AG09319 (cell line): ENCODE data around the gene ZPBP2.

Experiments
- DNase-seq: peaks from one replicate; pipeline ENCODE4 v3.0.0-alpha.2; 2010; ENCODE audit warnings: low read depth; ENCODE audit errors: extremely low read depth
- TF ChIP-seq, protein P1 (sequence below): IDR thresholded peaks from 2 replicates; pipeline ENCODE4 v1.5.1; 2011; ENCODE audit warnings: low read depth, mild to moderate bottlenecking, inconsistent platforms, low read length, moderate library complexity

The ZPBP2 gene

DNA sequence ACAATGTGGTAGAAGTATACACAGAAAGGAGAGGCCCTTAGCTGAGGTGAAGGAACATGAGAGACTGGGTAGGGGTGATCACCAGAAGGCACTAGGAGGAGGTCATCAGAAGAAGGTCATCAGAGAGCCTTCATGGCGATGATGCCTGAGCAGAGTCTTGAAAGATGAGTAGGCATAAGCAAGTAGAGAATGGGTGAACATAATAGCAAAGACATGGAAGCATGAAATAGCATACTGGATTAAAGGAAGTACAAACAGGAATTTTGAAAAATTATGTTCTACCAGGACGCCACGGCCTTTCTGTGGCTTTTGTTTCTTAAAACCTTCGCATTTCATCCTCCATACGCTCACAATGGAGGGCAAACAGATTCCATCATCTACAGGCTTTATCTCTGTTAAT, 6.8 kb upstream of the ZPBP2 start:
- no peak for DNase-seq
- TF ChIP-seq, protein P1, sequence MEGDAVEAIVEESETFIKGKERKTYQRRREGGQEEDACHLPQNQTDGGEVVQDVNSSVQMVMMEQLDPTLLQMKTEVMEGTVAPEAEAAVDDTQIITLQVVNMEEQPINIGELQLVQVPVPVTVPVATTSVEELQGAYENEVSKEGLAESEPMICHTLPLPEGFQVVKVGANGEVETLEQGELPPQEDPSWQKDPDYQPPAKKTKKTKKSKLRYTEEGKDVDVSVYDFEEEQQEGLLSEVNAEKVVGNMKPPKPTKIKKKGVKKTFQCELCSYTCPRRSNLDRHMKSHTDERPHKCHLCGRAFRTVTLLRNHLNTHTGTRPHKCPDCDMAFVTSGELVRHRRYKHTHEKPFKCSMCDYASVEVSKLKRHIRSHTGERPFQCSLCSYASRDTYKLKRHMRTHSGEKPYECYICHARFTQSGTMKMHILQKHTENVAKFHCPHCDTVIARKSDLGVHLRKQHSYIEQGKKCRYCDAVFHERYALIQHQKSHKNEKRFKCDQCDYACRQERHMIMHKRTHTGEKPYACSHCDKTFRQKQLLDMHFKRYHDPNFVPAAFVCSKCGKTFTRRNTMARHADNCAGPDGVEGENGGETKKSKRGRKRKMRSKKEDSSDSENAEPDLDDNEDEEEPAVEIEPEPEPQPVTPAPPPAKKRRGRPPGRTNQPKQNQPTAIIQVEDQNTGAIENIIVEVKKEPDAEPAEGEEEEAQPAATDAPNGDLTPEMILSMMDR: no peak

DNA sequence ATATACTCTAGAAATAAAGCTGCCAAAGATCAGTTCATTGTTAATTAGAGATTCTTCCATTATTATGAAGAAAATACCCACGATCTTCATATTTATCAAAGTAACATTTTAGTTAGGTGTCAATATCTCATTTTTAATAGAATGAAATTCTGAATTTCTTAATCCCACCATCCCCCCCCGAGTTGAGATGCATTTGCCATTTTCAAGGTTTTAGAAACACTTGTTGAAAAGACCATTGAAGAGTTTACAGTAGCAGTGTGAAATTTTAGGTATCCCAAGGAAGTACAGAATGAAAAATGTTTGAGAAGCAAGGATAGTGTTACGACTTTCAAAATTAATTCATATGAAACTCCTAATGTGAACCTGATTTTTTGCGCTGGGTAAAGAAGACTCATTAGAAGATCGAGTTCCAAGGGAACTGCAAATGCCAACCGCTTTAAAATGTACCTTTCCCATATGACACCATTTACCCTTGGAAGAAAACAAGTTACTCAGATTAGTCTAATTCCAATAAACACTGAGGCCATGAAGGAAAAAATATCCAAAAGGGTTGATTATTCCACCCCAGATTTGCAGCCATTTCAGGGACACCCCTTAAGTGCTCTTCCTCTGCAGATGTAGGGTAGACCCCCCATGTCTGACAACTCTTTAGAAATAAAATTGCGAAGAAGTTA, 4.6 kb upstream of the ZPBP2 start:
- no peak for DNase-seq
- TF ChIP-seq, protein P1: no peak

DNA sequence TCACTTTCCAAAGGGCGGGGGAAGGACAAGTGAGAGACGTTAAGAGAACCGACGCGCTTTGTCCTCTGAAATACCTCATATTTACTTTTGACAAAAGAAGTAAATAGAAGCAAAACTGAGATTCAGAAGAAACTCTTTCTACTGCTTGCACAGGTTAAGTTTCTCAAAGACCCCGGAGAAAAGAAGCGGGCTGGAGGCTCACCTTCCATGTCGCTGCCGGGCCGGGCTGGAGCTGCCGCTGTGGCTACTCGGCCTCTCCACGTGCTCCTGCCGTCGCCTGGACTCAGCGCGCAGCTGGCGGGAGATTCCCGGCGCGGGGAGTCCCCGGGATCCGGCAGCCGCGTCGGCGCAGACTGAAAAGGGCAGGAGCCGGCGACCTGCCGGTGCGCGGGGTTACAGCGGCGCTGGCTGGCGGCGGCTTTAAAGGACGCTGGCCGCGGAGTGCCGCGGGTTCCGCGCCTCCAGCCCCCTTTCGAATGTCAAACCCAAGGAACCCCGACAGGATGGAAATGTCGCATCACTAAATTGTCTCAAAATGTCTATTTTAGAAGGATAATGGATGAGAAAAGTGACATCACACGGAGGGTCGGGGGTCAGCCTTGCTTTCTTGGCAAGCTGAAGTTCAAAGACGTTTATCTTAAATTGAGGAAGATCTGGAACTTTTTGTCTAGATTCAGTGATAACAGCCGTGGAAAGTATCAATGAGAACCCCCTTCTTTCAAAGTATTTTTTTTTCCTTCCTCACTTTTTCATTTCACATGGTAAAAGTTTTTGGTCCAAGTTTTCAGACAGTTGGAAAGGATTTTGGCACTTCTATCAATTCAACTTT, 3.9 kb upstream of the ZPBP2 start, which contains the start of gene IKZF3:
IKZF3 (minus strand) TSS at position 395 of the 829 bp plus-strand sequence; CDS start at position 209, 186 bp downstream.
- no peak for DNase-seq

DNA sequence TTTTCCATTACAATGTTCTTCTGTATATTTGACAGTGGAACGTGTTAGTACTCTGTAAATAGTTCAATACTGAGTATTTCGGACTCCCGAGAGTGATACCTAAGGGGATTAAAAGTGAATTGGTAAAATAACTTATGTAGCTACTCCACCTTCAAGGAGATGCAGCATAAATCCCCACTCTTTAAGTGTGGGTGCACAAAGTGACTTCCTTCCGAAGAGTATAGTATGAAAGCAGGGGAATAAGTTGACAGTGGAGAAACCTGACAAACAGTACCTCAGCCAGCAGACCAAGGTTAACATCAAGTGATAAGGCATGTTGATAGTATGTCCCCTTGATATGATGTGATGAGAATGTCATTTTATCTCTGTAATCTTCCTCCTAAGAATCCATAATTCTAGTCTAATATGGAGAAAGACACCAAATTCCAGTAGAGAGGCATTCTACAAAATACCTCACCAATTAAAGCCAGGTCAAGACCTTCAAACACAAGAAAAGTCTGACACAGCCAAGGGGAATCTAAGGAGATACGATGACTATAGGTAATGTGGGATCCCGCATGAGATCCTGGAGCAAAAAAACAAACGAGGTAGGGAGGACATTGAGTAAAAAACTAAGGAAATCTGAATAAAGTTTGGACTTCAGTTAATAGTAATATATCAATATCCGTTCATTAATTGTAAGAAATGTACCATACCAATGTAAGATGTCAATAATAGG, 1.8 kb upstream of the ZPBP2 start:
- DNase-seq: no peak
- TF ChIP-seq, protein P1: no peak

More for the DNA sequence above, 3.9 kb upstream of the ZPBP2 start, which contains the start of gene IKZF3:
- TF ChIP-seq, protein P1: no peak

DNA sequence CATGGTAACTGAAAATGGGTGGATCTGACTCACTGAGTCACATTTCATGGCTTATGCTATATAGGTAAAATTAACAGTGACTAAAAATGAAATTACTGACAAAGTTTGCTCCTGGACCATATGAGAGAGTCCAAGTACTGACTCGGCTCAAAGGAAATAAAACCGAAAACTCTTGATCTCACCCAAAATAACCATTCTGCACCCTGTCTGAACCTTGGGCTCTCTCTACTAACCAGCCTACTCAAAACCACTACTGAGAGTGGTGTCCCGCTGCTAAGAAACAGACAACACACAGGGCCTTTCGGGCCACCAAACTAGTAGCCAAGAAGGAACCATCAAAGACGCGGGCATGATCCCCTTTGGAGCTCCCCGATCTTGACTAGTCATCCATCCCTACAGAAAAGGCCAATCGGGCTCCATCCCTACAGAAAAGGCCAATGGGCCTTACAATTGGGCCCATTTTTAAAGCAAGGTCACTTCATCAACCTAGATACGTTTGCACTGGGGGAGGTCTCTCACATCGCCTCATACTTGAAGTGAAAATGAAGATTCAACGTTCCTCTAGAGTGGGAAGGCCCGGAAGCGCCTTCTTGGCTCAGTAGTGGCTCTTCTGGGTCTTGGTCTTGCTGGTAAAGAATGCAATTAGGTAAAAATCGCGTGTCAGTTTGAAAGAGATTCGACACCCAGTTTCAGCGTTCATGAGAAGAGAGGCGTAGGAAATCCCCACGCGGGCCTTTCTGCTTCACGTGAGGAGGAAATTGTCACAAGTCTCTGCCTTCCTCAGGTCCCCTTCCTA, 720 bp upstream of the ZPBP2 start:
- no peak for DNase-seq
- TF ChIP-seq, protein P1: no peak

DNA sequence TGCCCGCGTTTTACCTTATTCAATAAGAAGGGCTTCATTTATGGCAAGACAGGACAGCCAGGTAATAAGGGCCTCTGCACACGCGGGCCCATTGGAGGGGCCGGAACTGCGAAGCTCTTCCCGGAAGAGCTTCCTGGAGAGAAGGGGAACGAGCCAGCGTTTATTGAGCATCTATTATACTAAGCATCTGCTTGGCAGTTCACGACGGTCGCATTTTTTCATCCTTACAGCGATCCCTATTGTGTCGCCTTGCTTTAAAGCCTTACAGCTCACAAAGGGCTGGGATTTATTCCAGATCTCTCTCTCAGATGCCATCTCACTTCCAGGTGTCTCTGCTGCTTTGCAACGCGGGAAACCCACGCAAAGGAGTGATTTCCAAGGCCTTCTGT, 546 bp downstream of the ZPBP2 start:
- DNase-seq: no peak
- TF ChIP-seq, protein P1: no peak
